Activated CD4-positive, alpha-beta T cell treated with anti-CD3 and anti-CD28 coated beads for 24 hours (primary cell): ENCODE measurements around the gene NTRK1.

Source experiments
- DNase-seq, 2 donors: peaks; one replicate each; pipeline ENCODE4 v3.0.0-alpha.2; 2020; ENCODE audit warnings: low read depth in 2 of 2

The NTRK1 gene

GRCh38 chr1:156860628-156861423, at the start of gene NTRK1:
Gene NTRK1 (plus strand): TSS chr1:156860865. CDS start chr1:156860935, 70 bp downstream.
- DNase-seq: no peak

- DNase-seq: no peak
These were observed 49.5 kb upstream of the NTRK1 start for GRCh38 chr1:156811168-156811567.

- DNase-seq: no peak
These were observed 48.2 kb upstream of the NTRK1 start for GRCh38 chr1:156812293-156812990.

- DNase-seq: no peak
These were observed 47.4 kb upstream of the NTRK1 start for GRCh38 chr1:156813298-156813697.

- DNase-seq: peak; percentile 51 to 75
These were observed 46.7 kb upstream of the NTRK1 start for GRCh38 chr1:156813750-156814570.

GRCh38 chr1:156814571-156815260, 45.9 kb upstream of the NTRK1 start:
- DNase-seq: no peak

- no peak for DNase-seq
These were observed 45.3 kb upstream of the NTRK1 start for GRCh38 chr1:156815307-156815826.

- DNase-seq: no peak
These were observed 44.7 kb upstream of the NTRK1 start for GRCh38 chr1:156815961-156816422.

- peak; percentile 86 to 91 for DNase-seq
These were observed 43.9 kb upstream of the NTRK1 start, which contains the start of gene SH2D2A for GRCh38 chr1:156816561-156817328. Gene SH2D2A (minus strand): TSS chr1:156816848. CDS start chr1:156816708, 140 bp downstream.

GRCh38 chr1:156821801-156822200, 38.9 kb upstream of the NTRK1 start:
- DNase-seq: no peak

- DNase-seq: no peak
These were observed 38.0 kb upstream of the NTRK1 start for GRCh38 chr1:156822680-156823079.

GRCh38 chr1:156823210-156823790, 37.4 kb upstream of the NTRK1 start:
- DNase-seq: no peak

GRCh38 chr1:156826630-156827029, 34.0 kb upstream of the NTRK1 start:
- no peak for DNase-seq

GRCh38 chr1:156828400-156829124, 32.1 kb upstream of the NTRK1 start:
- DNase-seq: no peak

- no peak for DNase-seq
These were observed 28.2 kb upstream of the NTRK1 start for GRCh38 chr1:156832434-156832833.

- DNase-seq: no peak
These were observed 27.1 kb upstream of the NTRK1 start for GRCh38 chr1:156833603-156834002.

- DNase-seq: no peak
These were observed 26.3 kb upstream of the NTRK1 start for GRCh38 chr1:156834322-156834721.

- peak in 1 of 2 donors; percentile 43 for DNase-seq
These were observed 24.5 kb upstream of the NTRK1 start for GRCh38 chr1:156836041-156836654.

- DNase-seq: no peak
These were observed 23.8 kb upstream of the NTRK1 start for GRCh38 chr1:156836892-156837291.
